Lower leg skin (tissue), 4 donors: ENCODE data around the gene TMEM163. TPM values are rescaled to one million over a fixed set of nuclear protein-coding genes. Genes with fewer than 3 reads are reported as not detected.

Source experiments
- DNase-seq, 2 donors: peaks; one replicate each; pipeline ENCODE4 v3.0.0-alpha.2; 2019; ENCODE audit warnings: low spot score in 2 of 2
- H3K4me3 ChIP-seq: fragments of 200-600 bp; sonication (generic); 2 replicates; pipeline ENCODE4 v1.5.1; 2017; ENCODE audit warnings: mild to moderate bottlenecking, low read depth; ENCODE audit not compliant: poor library complexity, severe bottlenecking
- POLR2A ChIP-seq, 2 donors: fragments of 450-650 bp; IDR thresholded peaks; one replicate each; pipeline ENCODE4 v1.6.1; 2016 to 2017; ENCODE audit warnings: antibody characterized with exemption in 2 of 2, mild to moderate bottlenecking in 1 of 2, moderate library complexity in 1 of 2
- WGBS, 2 donors: methylation state at CpG; one replicate each; pipeline ENCODE4 v1.1.5; 2018; 5-methylcytosine and 5-hydroxymethylcytosine counted together
- intact Hi-C: fragments of 100-400 bp; cut with DNase I; formaldehyde crosslinking; loops from one replicate; pipeline ENCODE4 v1.15.0; 2023; ENCODE audit warnings: low total_unique reads
- total RNA-seq, 4 donors: library from RNA; depleted of rRNA; stranded (reverse); fragments of >200 nt; gene quantifications; one replicate each; pipeline ENCODE4 v1.1.0, GENCODE V29; 2016
- TF ChIP-seq, protein P1 (sequence below), 3 donors: fragments of 450-650 bp; IDR thresholded peaks; one replicate each; pipeline ENCODE4 v1.5.1; 2016; ENCODE audit warnings: antibody characterized with exemption in 3 of 3, mild to moderate bottlenecking in 3 of 3, moderate library complexity in 2 of 3

The TMEM163 gene
- total RNA-seq, 4 donors from 2014 or later: 0.19 to 0.46 TPM; not detected in 2

DNA sequence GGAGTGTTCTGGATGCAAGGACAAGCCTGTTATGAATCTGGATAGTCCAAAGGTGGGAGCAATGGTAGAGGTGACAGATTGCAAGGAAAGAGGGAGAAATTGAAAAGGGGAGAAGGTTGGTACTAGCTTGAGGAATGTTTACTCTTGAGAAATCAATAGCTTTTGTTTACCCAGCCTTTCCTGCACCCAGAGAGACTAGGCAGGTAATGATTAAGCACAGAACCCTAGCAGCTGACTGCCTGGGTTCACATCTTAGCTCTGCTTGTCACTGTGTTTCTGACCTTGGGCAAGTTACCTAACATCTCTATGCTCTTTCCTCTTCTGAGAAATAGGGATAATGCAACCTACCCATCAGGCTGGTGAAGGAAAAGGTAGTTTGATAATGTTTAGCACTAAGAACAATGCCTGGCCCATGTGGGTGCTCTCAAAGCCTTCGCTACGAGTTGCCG, 286.3 kb downstream of the TMEM163 start:
- DNase-seq: no peak
- intact Hi-C loops: no loop called here
- 96 to 100% methylated on average over 3 of the region's 3 CpGs for WGBS, 2 donors
- TF ChIP-seq, protein P1, sequence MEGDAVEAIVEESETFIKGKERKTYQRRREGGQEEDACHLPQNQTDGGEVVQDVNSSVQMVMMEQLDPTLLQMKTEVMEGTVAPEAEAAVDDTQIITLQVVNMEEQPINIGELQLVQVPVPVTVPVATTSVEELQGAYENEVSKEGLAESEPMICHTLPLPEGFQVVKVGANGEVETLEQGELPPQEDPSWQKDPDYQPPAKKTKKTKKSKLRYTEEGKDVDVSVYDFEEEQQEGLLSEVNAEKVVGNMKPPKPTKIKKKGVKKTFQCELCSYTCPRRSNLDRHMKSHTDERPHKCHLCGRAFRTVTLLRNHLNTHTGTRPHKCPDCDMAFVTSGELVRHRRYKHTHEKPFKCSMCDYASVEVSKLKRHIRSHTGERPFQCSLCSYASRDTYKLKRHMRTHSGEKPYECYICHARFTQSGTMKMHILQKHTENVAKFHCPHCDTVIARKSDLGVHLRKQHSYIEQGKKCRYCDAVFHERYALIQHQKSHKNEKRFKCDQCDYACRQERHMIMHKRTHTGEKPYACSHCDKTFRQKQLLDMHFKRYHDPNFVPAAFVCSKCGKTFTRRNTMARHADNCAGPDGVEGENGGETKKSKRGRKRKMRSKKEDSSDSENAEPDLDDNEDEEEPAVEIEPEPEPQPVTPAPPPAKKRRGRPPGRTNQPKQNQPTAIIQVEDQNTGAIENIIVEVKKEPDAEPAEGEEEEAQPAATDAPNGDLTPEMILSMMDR (IDR thresholded peaks at IDR 0.05): no peak
- no peak for TF ChIP-seq POLR2A (IDR thresholded peaks at IDR 0.05)
- no peak overlapping the region for H3K4me3 ChIP-seq

DNA sequence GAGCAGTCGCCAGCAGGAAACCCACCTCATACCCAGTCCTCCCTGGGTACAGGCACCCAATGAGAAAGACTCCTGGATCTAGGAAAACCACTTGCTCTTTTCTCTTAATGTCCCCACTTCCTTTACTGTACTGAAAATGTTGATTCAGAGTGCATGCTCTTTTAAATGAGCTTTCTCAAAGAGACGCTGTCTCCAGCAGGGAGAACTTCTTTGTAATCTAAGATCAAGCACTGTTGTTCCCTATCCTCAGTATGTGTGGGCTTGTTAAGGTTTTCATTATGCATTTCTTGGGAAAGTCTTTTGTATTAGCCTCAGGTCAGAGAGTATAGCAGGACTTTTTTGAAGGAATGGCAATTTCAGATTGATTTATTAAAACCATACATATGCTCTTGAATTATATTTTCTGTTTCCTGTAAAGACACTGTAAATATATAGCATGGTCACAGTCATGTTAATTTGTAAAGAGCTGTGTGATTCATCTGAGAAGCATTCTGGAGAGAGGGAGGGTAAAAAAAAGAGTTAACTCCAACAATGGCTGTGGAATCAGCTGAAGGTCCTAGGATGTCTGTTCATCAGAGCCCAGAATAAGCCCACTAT, 286.9 kb downstream of the TMEM163 start:
- no peak for TF ChIP-seq POLR2A (IDR thresholded peaks at IDR 0.05)
- TF ChIP-seq, protein P1 (IDR thresholded peaks at IDR 0.05): no peak
- WGBS, 2 donors: 81 to 90% methylated on average over 2 of the region's 2 CpGs
- no peak for DNase-seq
- H3K4me3 ChIP-seq: no peak overlapping the region
- intact Hi-C loops: no loop called here

DNA sequence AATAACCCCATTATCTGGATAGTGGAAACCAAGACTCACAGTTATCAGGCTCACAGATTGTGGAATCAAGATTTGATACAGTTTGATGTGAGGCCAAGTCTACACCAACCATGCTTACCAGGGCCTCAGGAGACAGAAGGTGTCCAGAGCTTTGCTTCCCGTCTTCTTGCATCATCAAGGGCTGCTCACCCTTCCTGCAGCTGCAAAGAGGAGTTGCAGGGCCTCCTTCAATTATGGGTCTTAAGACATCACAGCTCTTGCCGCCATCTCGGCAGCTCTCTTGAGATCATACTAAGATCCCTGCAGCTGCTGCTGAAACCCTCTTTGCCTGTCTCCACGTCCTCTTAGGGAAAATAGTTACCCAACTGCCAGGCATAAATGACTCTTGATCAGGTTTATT, 288.9 kb downstream of the TMEM163 start:
- intact Hi-C loops: no loop called here
- TF ChIP-seq, protein P1 (IDR thresholded peaks at IDR 0.05): no peak
- no peak for TF ChIP-seq POLR2A (IDR thresholded peaks at IDR 0.05)

DNA sequence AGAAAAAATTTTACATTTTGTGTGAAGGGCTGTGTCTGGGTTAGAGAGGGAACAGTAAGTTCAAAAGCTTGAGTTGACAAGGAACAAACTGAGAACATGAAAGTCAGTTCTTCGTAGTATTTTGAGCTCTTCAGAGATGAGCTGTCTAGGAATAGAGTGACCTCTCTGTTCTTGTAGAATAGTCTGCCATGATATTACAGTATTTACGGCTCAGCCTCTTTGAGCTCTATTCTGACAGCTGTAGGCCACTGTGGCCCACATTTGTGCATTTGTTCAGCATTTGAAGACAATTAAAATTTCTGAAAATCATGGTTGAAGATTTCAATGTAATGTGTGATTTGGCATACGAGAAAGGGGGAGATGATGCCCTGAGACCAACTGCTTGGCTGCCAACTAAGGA, 292.1 kb downstream of the TMEM163 start:
- H3K4me3 ChIP-seq: no peak overlapping the region
- no peak for DNase-seq
- WGBS, 2 donors: 95 to 97% methylated on average over 3 of the region's 3 CpGs
- TF ChIP-seq, protein P1 (IDR thresholded peaks at IDR 0.05): no peak
- intact Hi-C loops: no loop called here

More for the DNA sequence above, 288.9 kb downstream of the TMEM163 start:
- WGBS, 2 donors: 90 to 96% methylated on average over 4 of the region's 4 CpGs
- H3K4me3 ChIP-seq: no peak overlapping the region
- no peak for DNase-seq

DNA sequence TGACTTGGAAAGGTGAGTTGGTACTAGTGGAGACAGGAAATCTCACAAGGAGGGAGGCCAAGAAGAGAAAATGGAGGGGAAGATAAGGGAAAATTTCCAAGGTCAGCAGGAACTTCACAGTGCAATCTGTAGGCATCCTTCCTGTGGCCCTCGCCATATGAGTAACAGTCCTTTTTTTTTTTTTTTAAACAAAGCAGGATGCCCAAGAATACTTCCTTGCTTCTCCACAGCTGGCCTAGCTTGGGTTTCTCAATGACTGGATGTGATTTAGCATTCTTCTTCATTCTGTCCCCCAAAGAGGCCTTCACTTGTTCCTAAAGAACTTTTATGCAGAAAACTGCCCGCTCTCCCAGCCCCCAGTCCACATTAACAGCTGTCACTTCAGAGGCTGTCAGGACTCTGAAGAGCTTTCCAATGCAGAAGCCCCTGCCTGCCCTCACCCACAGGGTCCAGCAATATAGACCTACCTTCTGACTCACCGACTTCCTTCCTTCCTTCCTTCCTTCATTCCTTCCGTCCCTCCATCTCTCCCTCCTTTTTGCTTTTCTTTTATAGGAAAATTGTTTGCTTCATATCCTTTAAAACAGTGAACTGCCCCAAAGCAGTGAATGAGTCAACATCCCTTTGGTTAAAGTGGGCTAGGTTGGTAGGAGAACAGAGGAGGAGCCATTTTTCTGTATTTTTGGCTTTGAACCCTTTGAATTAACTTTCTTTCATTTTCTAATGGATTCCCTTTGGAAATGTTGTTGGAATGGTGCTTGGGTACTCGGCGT, 292.9 kb downstream of the TMEM163 start:
- no peak for DNase-seq
- intact Hi-C loops: no loop called here
- TF ChIP-seq, protein P1 (IDR thresholded peaks at IDR 0.05): no peak
- no peak for TF ChIP-seq POLR2A (IDR thresholded peaks at IDR 0.05)
- 89 to 91% methylated on average over 6 of the region's 6 CpGs for WGBS, 2 donors
- no peak overlapping the region for H3K4me3 ChIP-seq
